ENCODE data around the gene RAP1GAP2.

DNA sequence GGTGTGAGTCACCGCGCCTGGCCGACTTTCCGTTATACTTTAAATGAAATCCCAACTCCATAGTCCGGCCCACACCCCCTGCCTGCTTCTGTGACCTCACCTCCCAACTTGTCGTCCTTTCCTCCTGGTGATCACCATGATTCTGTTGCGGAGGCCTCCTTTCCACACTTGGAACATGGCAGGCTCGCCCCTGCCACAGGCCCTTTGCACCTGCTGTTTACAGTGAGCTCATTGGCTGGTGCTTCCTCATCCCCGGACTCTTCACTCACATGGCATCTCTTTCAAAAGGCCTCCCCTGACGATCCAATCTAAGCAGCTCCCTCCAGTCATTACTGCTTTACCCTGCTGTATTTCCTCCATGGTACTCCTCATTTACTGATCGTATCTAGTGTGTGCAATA is 64.6 kb downstream of the RAP1GAP2 start:
- TF ChIP-seq, protein P1, sequence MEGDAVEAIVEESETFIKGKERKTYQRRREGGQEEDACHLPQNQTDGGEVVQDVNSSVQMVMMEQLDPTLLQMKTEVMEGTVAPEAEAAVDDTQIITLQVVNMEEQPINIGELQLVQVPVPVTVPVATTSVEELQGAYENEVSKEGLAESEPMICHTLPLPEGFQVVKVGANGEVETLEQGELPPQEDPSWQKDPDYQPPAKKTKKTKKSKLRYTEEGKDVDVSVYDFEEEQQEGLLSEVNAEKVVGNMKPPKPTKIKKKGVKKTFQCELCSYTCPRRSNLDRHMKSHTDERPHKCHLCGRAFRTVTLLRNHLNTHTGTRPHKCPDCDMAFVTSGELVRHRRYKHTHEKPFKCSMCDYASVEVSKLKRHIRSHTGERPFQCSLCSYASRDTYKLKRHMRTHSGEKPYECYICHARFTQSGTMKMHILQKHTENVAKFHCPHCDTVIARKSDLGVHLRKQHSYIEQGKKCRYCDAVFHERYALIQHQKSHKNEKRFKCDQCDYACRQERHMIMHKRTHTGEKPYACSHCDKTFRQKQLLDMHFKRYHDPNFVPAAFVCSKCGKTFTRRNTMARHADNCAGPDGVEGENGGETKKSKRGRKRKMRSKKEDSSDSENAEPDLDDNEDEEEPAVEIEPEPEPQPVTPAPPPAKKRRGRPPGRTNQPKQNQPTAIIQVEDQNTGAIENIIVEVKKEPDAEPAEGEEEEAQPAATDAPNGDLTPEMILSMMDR (IDR thresholded peaks at IDR 0.05): no peak
- TF ChIP-seq EP300 (IDR thresholded peaks at IDR 0.05): no peak
- TF ChIP-seq POLR2AphosphoS5 (IDR thresholded peaks at IDR 0.05): no peak
